ENCODE data around the gene ZNF48.

The ZNF48 gene

GRCh38 chr16:30444231-30445148 lies 49.3 kb downstream of the ZNF48 start:
- DNase-seq (ENCODE audit: low spot score), result no peak

GRCh38 chr16:30445149-30445407 lies 49.9 kb downstream of the ZNF48 start:
- no peak for DNase-seq (ENCODE audit: low spot score)

- peak; percentile 95 for DNase-seq (ENCODE audit: low spot score)
These were observed 50.4 kb downstream of the ZNF48 start, which contains the start of gene SEPHS2 for GRCh38 chr16:30445408-30446202. SEPHS2 (minus strand) TSS chr16:30445874; CDS start chr16:30445727, 147 bp downstream.

- DNase-seq (ENCODE audit: low spot score), result no peak
These were observed 51.0 kb downstream of the ZNF48 start for GRCh38 chr16:30446203-30446595.

- DNase-seq (ENCODE audit: low spot score), result no peak
These were observed 52.4 kb downstream of the ZNF48 start for GRCh38 chr16:30447512-30448226.

GRCh38 chr16:30449116-30449435 lies 53.9 kb downstream of the ZNF48 start:
- DNase-seq (ENCODE audit: low spot score), result no peak

Measured in AG08395 (cell line).